Ishikawa (cell line): ENCODE results near the gene CSNK1D.

Source experiments
- CEBPB ChIP-seq: IDR thresholded peaks from 2 replicates; pipeline ENCODE4 v1.6.1; 2012
- CREB1 ChIP-seq: IDR thresholded peaks from 2 replicates; pipeline ENCODE4 v1.6.1; 2012; ENCODE audit warnings: low read depth
- EGR1 ChIP-seq: IDR thresholded peaks from 2 replicates; pipeline ENCODE4 v1.6.1; 2012
- EP300 ChIP-seq: IDR thresholded peaks from 2 replicates; pipeline ENCODE4 v1.6.1; 2012; ENCODE audit warnings: borderline replicate concordance
- FOXM1 ChIP-seq: IDR thresholded peaks from 2 replicates; pipeline ENCODE4 v1.6.1; 2012; ENCODE audit warnings: low read depth, borderline replicate concordance
- MAX ChIP-seq: IDR thresholded peaks from 2 replicates; pipeline ENCODE4 v1.6.1; 2012
- NFIC ChIP-seq: IDR thresholded peaks from 2 replicates; pipeline ENCODE4 v1.6.1; 2012
- RAD21 ChIP-seq: IDR thresholded peaks from 2 replicates; pipeline ENCODE4 v1.6.1; 2012; ENCODE audit warnings: low read depth
- REST ChIP-seq: IDR thresholded peaks from 2 replicates; pipeline ENCODE4 v1.6.1; 2012; ENCODE audit warnings: low read depth, mild to moderate bottlenecking
- TAF1 ChIP-seq: IDR thresholded peaks from 2 replicates; pipeline ENCODE4 v1.6.1; 2012; ENCODE audit warnings: low read depth, mild to moderate bottlenecking
- TCF12 ChIP-seq: IDR thresholded peaks from 2 replicates; pipeline ENCODE4 v1.6.1; 2012; ENCODE audit warnings: low read depth
- TEAD4 ChIP-seq: IDR thresholded peaks from 2 replicates; pipeline ENCODE4 v1.6.1; 2012
- USF1 ChIP-seq: IDR thresholded peaks from 2 replicates; pipeline ENCODE4 v1.6.1; 2012
- YY1 ChIP-seq: IDR thresholded peaks from 2 replicates; pipeline ENCODE4 v1.6.1; 2012; ENCODE audit warnings: low read depth
- ZBTB7A ChIP-seq: IDR thresholded peaks from 2 replicates; pipeline ENCODE4 v1.6.1; 2012; ENCODE audit warnings: low read depth

CSNK1D gene

GRCh38 chr17:82299452-82299851 lies 26.0 kb upstream of the CSNK1D start:
- TF ChIP-seq TEAD4, result no peak
- TF ChIP-seq ZBTB7A, result no peak
- no peak for TF ChIP-seq EGR1

- TF ChIP-seq TAF1, result no peak
- TF ChIP-seq ZBTB7A, result 0 out of 2 replicates have a peak, but pooled peaks have one; percentile 5
Measured at GRCh38 chr17:82298538-82299421, 25.3 kb upstream of the CSNK1D start.

- TF ChIP-seq TCF12, result no peak
- TF ChIP-seq YY1, result no peak
- TF ChIP-seq ZBTB7A, result peak; percentile 61; the same call in 1 of the 2 replicates
- TF ChIP-seq NFIC, result peak; percentile 88
- TF ChIP-seq RAD21, result no peak
- no peak for TF ChIP-seq EGR1
- TF ChIP-seq CREB1, result no peak; the same call in 1 of the 2 replicates
- no peak for TF ChIP-seq CEBPB
- TF ChIP-seq REST, result no peak
- no peak for TF ChIP-seq USF1
- TF ChIP-seq MAX, result peak; percentile 54
- TF ChIP-seq TEAD4, result no peak
- peak; percentile 26; the same call in 1 of the 2 replicates for TF ChIP-seq EP300
- no peak for TF ChIP-seq FOXM1
- TF ChIP-seq TAF1, result no peak
Measured at GRCh38 chr17:82297714-82298537, 24.4 kb upstream of the CSNK1D start.

- TF ChIP-seq YY1 (no peak), USF1 (0 out of 2 replicates have a peak, but pooled peaks have one; percentile 31)
Measured at GRCh38 chr17:82297280-82297713, 23.8 kb upstream of the CSNK1D start.

- TF ChIP-seq CREB1 (no peak), EP300 (no peak), ZBTB7A (no peak), REST (no peak), MAX (no peak), TCF12 (no peak), TEAD4 (no peak), USF1 (no peak), RAD21 (no peak), FOXM1 (no peak), TAF1 (no peak), EGR1 (no peak), NFIC (no peak), YY1 (no peak), CEBPB (no peak)
Measured at GRCh38 chr17:82296511-82297279, 23.2 kb upstream of the CSNK1D start.
